GM19025 (cell line): Measurements from ENCODE around the gene PRDM2.

Experiments
- ATAC-seq: cut with Tn5 transposase; IDR thresholded peaks from one replicate; pipeline ENCODE4 v1.9.1; 2021; ENCODE audit warnings: mild to moderate bottlenecking, low read depth, moderate library complexity; ENCODE audit not compliant: unreplicated experiment

Gene PRDM2

GRCh38 chr1:13806108-13806507 is 106.1 kb downstream of the PRDM2 start:
- no peak for ATAC-seq

- no peak for ATAC-seq
Observed at GRCh38 chr1:13807209-13807608, 107.2 kb downstream of the PRDM2 start.

- peak; percentile 32 for ATAC-seq
Observed at GRCh38 chr1:13808729-13809131, 108.7 kb downstream of the PRDM2 start.

GRCh38 chr1:13809461-13810159 is 109.6 kb downstream of the PRDM2 start:
- no peak for ATAC-seq

- ATAC-seq, result no peak
Observed at GRCh38 chr1:13812456-13813397, 112.7 kb downstream of the PRDM2 start.

- no peak for ATAC-seq
Observed at GRCh38 chr1:13813398-13814012, 113.5 kb downstream of the PRDM2 start.

- ATAC-seq, result no peak
Observed at GRCh38 chr1:13814131-13814530, 114.1 kb downstream of the PRDM2 start.

- no peak for ATAC-seq
Observed at GRCh38 chr1:13816016-13816760, 116.2 kb downstream of the PRDM2 start.

- ATAC-seq, result no peak
Observed at GRCh38 chr1:13817906-13818305, 117.9 kb downstream of the PRDM2 start.

GRCh38 chr1:13818926-13819325 is 118.9 kb downstream of the PRDM2 start:
- no peak for ATAC-seq

- ATAC-seq, result no peak
Observed at GRCh38 chr1:13819642-13820041, 119.7 kb downstream of the PRDM2 start.

- no peak for ATAC-seq
Observed at GRCh38 chr1:13820055-13820454, 120.1 kb downstream of the PRDM2 start.

GRCh38 chr1:13820456-13820855 is 120.5 kb downstream of the PRDM2 start:
- ATAC-seq, result no peak

GRCh38 chr1:13823126-13823880 is 123.3 kb downstream of the PRDM2 start:
- ATAC-seq, result no peak

GRCh38 chr1:13823936-13824335 is 123.9 kb downstream of the PRDM2 start:
- ATAC-seq, result no peak

GRCh38 chr1:13824626-13825025 is 124.6 kb downstream of the PRDM2 start:
- no peak for ATAC-seq

GRCh38 chr1:13825033-13825432 is 125.0 kb downstream of the PRDM2 start:
- ATAC-seq, result no peak

- ATAC-seq, result no peak
Observed at GRCh38 chr1:13826009-13826408, 126.0 kb downstream of the PRDM2 start.

- no peak for ATAC-seq
Observed at GRCh38 chr1:13826591-13826990, 126.6 kb downstream of the PRDM2 start.
